Measurements from ENCODE around the gene ZNF334. TPM values are rescaled to one million over a fixed set of nuclear protein-coding genes. Genes with fewer than 3 reads are reported as not detected.

The ZNF334 gene
- total RNA-seq, 1 donor from 2014 or later = 0.40 TPM

GRCh38 chr20:46548688-46549087, 35.3 kb upstream of the ZNF334 start:
- DNase-seq = no peak
- intact Hi-C loops (cut with DNase I) = no loop called here
- ATAC-seq (ENCODE audit: poor library complexity) = no peak

GRCh38 chr20:46547995-46548394, 34.6 kb upstream of the ZNF334 start:
- DNase-seq = no peak
- ATAC-seq (ENCODE audit: poor library complexity) = no peak
- intact Hi-C loops (cut with DNase I) = no loop called here

GRCh38 chr20:46546936-46547335, 33.6 kb upstream of the ZNF334 start:
- ATAC-seq (ENCODE audit: poor library complexity) = no peak
- DNase-seq = no peak
- intact Hi-C loops (cut with DNase I) = no loop called here

- DNase-seq = no peak
- intact Hi-C loops (cut with DNase I) = no loop called here
- ATAC-seq (ENCODE audit: poor library complexity) = no peak
These were observed 32.9 kb upstream of the ZNF334 start for GRCh38 chr20:46546298-46546697.

GRCh38 chr20:46545827-46546138, 32.4 kb upstream of the ZNF334 start:
- ATAC-seq (ENCODE audit: poor library complexity) (no peak), DNase-seq (no peak)
- intact Hi-C loops (cut with DNase I) = no loop called here

GRCh38 chr20:46545077-46545826, 31.9 kb upstream of the ZNF334 start:
- DNase-seq (no peak), ATAC-seq (ENCODE audit: poor library complexity) (no peak)
- intact Hi-C loops (cut with DNase I) = no loop called here

GRCh38 chr20:46544576-46544975, 31.2 kb upstream of the ZNF334 start:
- DNase-seq (no peak), ATAC-seq (ENCODE audit: poor library complexity) (no peak)
- intact Hi-C loops (cut with DNase I) = no loop called here

GRCh38 chr20:46543959-46544358, 30.6 kb upstream of the ZNF334 start:
- intact Hi-C loops (cut with DNase I) = no loop called here
- DNase-seq = no peak
- no peak for ATAC-seq (ENCODE audit: poor library complexity)

- DNase-seq = no peak
- intact Hi-C loops (cut with DNase I) = no loop called here
- no peak for ATAC-seq (ENCODE audit: poor library complexity)
These were observed 29.7 kb upstream of the ZNF334 start for GRCh38 chr20:46543033-46543432.

GRCh38 chr20:46541229-46541935, 28.0 kb upstream of the ZNF334 start:
- no peak for ATAC-seq (ENCODE audit: poor library complexity)
- DNase-seq = no peak
- intact Hi-C loops (cut with DNase I) = no loop called here

- no peak for ATAC-seq (ENCODE audit: poor library complexity)
- DNase-seq = no peak
- intact Hi-C loops (cut with DNase I) = no loop called here
These were observed 25.8 kb upstream of the ZNF334 start for GRCh38 chr20:46539113-46539512.

- ATAC-seq (ENCODE audit: poor library complexity) (no peak), DNase-seq (no peak)
- intact Hi-C loops (cut with DNase I) = no loop called here
These were observed 17.3 kb upstream of the ZNF334 start for GRCh38 chr20:46530640-46531039.

- no peak for DNase-seq
- intact Hi-C loops (cut with DNase I) = no loop called here
- ATAC-seq (ENCODE audit: poor library complexity) = no peak
These were observed 10.5 kb upstream of the ZNF334 start for GRCh38 chr20:46523696-46524328.

- intact Hi-C loops (cut with DNase I) = no loop called here
- no peak for DNase-seq
- ATAC-seq (ENCODE audit: poor library complexity) = no peak
These were observed 9.7 kb upstream of the ZNF334 start for GRCh38 chr20:46523108-46523507.

GRCh38 chr20:46520976-46521579, 7.7 kb upstream of the ZNF334 start:
- intact Hi-C loops (cut with DNase I) = no loop called here
- DNase-seq = peak; percentile 43
- ATAC-seq (ENCODE audit: poor library complexity) = peak; percentile 55

GRCh38 chr20:46520540-46520939, 7.2 kb upstream of the ZNF334 start:
- DNase-seq (no peak), ATAC-seq (ENCODE audit: poor library complexity) (no peak)
- intact Hi-C loops (cut with DNase I) = no loop called here

- intact Hi-C loops (cut with DNase I) = no loop called here
- DNase-seq = no peak
- ATAC-seq (ENCODE audit: poor library complexity) = no peak
These were observed 6.2 kb upstream of the ZNF334 start for GRCh38 chr20:46519471-46520068.

GRCh38 chr20:46509523-46509922, 3.8 kb downstream of the ZNF334 start:
- no peak for DNase-seq
- ATAC-seq (ENCODE audit: poor library complexity) = no peak
- intact Hi-C loops (cut with DNase I) = no loop called here

- intact Hi-C loops (cut with DNase I) = no loop called here
- ATAC-seq (ENCODE audit: poor library complexity) = no peak
- no peak for DNase-seq
These were observed 5.5 kb downstream of the ZNF334 start for GRCh38 chr20:46507760-46508407.

Data from Right ventricle myocardium superior (tissue), 1 donor.